Kidney epithelial cell (primary cell): ENCODE results near the gene ERC2. TPM values are rescaled to one million over a fixed set of nuclear protein-coding genes. Genes with fewer than 3 reads are reported as not detected.

ENCODE experiments used
- DNase-seq: peaks from one replicate; pipeline ENCODE4 v3.0.0-alpha.2; 2010; ENCODE audit warnings: low read depth
- H3K27me3 ChIP-seq: 2 replicates; pipeline ENCODE4 v1.6.0; 2011; ENCODE audit warnings: low read length; ENCODE audit not compliant: control insufficient read depth, insufficient read depth
- H3K36me3 ChIP-seq: 2 replicates; pipeline ENCODE4 v1.5.1; 2011; ENCODE audit warnings: low read length; ENCODE audit not compliant: control insufficient read depth, insufficient read depth
- H3K4me3 ChIP-seq: 2 replicates; pipeline ENCODE4 v1.5.1; 2011; ENCODE audit warnings: low read depth, mild to moderate bottlenecking, control low read depth, low read length
- total RNA-seq: library from RNA; depleted of rRNA; stranded (reverse); fragments of >200 nt; gene quantifications from 2 replicates; pipeline ENCODE4 v1.2.3, GENCODE V29; 2015
- TF ChIP-seq, protein P1 (sequence below): IDR thresholded peaks from 2 replicates; pipeline ENCODE4 v1.5.1; 2011; ENCODE audit warnings: mild to moderate bottlenecking, moderate library complexity, low read length, control low read depth, inconsistent platforms; ENCODE audit not compliant: insufficient read depth, poor library complexity, severe bottlenecking

The ERC2 gene
- total RNA-seq, 1 donor from 2014 or later, result 17.0 TPM

DNA sequence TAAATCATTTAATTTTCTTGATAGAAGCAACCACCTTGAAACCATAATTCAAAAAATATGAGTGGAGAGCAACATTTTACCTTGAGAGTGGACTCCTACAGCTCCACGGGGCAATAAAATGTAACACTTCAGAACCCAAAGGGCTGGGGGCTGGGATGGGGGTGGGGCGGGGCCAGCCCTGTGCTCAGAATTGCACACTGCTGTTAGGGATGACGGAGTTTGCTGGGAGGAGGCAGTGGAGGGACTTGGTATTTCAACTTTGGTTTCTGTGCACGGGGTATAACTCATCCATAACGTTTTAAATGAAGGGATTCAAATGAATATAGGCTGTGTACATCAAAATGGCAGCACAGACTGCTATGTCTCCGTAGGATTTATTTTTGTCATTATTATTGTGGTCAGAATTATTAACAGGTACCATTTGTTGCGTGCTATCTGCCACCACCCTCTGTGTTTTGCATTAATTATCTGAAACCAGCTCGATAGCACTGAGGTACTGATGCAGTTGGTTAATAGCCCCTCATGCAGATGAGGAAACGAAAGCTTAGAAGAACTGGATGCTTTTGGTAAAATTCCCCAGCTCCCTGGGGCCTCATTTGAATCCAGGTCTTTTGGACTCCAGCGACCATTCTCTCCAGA, 951.8 kb downstream of the ERC2 start:
- TF ChIP-seq, protein P1, sequence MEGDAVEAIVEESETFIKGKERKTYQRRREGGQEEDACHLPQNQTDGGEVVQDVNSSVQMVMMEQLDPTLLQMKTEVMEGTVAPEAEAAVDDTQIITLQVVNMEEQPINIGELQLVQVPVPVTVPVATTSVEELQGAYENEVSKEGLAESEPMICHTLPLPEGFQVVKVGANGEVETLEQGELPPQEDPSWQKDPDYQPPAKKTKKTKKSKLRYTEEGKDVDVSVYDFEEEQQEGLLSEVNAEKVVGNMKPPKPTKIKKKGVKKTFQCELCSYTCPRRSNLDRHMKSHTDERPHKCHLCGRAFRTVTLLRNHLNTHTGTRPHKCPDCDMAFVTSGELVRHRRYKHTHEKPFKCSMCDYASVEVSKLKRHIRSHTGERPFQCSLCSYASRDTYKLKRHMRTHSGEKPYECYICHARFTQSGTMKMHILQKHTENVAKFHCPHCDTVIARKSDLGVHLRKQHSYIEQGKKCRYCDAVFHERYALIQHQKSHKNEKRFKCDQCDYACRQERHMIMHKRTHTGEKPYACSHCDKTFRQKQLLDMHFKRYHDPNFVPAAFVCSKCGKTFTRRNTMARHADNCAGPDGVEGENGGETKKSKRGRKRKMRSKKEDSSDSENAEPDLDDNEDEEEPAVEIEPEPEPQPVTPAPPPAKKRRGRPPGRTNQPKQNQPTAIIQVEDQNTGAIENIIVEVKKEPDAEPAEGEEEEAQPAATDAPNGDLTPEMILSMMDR, result no peak
- no peak for DNase-seq
- H3K4me3 ChIP-seq, result no peak overlapping the region
- H3K36me3 ChIP-seq, result no peaks in the 10 kb centered on the region
- no peaks in the 10 kb centered on the region for H3K27me3 ChIP-seq

DNA sequence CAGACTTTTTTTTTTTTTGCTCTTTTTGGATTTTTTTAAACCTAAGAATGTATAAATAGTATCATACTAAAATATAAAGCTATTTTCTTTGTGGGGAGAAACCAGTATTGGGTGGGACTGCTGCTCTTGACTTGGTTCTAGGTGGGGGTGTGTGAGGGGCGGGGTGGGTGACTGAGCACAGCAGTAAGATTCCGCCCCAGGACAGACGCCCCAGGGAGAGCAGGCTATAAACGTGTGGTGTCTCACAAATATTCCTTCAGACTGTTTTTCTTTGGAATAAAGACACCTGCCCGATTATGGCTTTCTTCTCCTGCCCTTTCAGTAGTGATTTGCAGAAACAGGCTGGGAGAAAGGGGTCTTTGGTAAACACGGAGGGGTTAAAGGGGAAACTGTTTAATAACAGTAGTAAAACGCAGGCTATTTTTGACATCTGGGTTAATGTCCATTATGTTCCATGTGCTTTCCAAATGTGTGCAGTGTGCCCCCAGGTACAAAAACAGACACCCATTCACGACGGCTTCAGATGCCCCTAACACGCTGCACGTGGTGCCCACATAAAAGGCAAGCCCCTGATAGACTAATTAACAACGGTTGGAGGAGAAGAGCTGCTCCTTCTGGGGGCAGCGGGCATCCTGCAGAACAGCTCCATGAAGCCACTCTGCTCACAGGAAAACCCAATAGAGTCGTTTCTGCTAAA, 952.6 kb downstream of the ERC2 start:
- TF ChIP-seq, protein P1, result no peak

DNA sequence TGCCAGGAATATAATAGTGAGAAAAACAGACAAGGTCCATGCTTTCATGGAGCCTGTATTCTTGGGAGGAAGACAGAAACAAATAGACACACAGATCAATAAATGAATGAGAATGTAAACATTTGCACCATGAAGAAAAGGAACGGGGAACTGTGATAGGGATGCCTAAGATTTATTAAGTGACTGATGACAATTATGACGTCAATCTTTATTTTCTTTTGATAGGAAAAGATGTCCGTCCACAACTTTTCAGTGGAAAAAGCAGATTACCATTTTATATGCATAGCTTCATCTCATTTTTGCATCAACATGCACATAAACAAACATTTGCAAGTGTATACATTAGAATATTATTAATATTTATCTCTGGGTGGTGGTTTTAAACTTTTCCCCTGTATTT, 953.3 kb downstream of the ERC2 start:
- H3K36me3 ChIP-seq, result no peaks in the 10 kb centered on the region

More for the DNA sequence above, 952.6 kb downstream of the ERC2 start:
- Histone ChIP-seq H3K4me3 (no peak overlapping the region), H3K27me3 (no peaks in the 10 kb centered on the region), H3K36me3 (no peaks in the 10 kb centered on the region)
- DNase-seq, result no peak

DNA sequence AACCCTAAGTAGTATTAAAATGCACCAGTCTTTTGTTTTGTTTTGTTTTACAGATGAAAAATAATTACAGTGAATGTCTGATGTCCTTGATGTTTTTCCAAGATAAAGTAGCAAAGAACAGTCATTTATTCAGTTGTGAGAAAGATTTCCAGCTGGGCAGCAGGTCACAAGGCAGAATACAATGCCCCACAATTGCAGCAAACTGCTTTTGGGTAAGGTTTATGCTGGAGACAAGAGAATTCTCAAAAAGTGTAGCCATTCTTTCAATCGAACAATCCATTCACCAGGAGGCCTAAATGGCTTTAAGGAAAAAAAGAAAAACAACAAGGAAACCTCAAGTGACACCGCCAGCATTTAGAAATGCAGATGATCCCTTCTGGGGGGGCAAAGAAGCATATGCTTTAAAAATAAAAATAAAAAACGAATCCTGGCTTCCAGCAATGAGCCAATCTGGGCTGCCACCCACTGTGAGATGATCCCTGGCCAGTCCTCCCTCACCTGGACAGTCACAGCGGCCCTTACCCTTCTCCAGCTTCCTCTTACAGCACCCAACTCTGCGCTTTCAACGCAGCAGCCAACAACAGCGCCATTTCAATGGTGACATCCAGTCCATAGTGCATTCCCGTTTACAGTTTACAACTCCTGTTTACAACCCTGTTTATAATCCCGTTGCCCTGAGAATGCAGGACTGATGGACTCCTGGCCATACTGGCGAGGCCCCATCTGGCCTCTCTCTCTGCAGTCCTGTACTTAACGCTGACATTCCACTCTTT, 955.5 kb downstream of the ERC2 start:
- TF ChIP-seq, protein P1, result no peak
- Histone ChIP-seq H3K4me3 (no peak overlapping the region), H3K36me3 (no peaks in the 10 kb centered on the region), H3K27me3 (no peaks in the 10 kb centered on the region)
- no peak for DNase-seq

More for the DNA sequence above, 953.3 kb downstream of the ERC2 start:
- no peaks in the 10 kb centered on the region for H3K27me3 ChIP-seq
- TF ChIP-seq, protein P1, result no peak
- H3K4me3 ChIP-seq, result no peak overlapping the region
- DNase-seq, result no peak

DNA sequence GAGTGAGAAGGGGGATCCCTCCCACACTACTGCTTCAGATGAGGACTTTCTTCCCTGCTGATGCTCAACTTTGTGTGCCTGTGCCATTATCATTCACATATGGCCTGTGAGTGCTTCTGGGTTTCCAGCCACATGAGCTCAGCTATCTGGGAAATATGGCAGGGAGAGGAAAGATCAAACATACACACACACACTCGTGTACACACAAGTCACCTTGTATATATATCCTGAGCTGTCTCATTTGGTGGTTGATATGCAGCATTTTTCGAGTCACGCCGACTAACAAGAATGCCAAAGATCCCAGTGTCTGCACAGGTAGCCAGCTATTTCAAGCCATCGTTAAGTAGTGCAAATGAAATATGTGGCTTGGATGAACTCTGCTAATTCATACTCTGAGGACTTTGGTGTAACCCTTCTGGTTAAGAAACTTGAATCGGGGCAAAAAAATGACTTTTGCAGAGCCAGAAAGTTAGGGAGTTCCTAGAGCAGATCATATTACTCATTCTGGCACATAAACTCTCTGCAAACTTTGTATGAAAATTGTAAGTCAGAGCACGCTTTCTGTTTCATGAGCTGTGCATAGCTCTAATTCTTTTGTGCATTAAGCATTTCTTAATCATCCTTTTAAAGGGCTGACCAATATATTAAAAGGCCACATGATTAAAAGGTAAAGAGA, 956.2 kb downstream of the ERC2 start:
- no peak overlapping the region for H3K4me3 ChIP-seq
- no peaks in the 10 kb centered on the region for H3K36me3 ChIP-seq
- no peaks in the 10 kb centered on the region for H3K27me3 ChIP-seq
- no peak for DNase-seq
- TF ChIP-seq, protein P1, result no peak
